ENCODE data around the gene TAS1R2. TPM values are rescaled to one million over a fixed set of nuclear protein-coding genes. Genes with fewer than 3 reads are reported as not detected.

TAS1R2 gene
- total RNA-seq, 2 donors from 2014 or later, result not detected

GRCh38 chr1:18805150-18805879, 54.1 kb downstream of the TAS1R2 start:
- Histone ChIP-seq H3K27ac (no peak overlapping the region), H3K4me1 (ENCODE audit: control insufficient read depth in 1 of 2, low read depth in 2 of 2) (no peaks in the 10 kb centered on the region), H3K36me3 (no peaks in the 10 kb centered on the region), H3K9me3 (no peaks in the 10 kb centered on the region), H3K27me3 (replicated peaks; ENCODE audit: insufficient read depth) (no peaks in the 10 kb centered on the region), H3K4me3 (no peak overlapping the region)
- no peak for DNase-seq (ENCODE audit: low spot score)
- ATAC-seq (ENCODE audit: insufficient number of reproducible peaks, low FRiP score, low read depth), result no peak
- TF ChIP-seq, protein P1, sequence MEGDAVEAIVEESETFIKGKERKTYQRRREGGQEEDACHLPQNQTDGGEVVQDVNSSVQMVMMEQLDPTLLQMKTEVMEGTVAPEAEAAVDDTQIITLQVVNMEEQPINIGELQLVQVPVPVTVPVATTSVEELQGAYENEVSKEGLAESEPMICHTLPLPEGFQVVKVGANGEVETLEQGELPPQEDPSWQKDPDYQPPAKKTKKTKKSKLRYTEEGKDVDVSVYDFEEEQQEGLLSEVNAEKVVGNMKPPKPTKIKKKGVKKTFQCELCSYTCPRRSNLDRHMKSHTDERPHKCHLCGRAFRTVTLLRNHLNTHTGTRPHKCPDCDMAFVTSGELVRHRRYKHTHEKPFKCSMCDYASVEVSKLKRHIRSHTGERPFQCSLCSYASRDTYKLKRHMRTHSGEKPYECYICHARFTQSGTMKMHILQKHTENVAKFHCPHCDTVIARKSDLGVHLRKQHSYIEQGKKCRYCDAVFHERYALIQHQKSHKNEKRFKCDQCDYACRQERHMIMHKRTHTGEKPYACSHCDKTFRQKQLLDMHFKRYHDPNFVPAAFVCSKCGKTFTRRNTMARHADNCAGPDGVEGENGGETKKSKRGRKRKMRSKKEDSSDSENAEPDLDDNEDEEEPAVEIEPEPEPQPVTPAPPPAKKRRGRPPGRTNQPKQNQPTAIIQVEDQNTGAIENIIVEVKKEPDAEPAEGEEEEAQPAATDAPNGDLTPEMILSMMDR (IDR thresholded peaks at IDR 0.05), result no peak

GRCh38 chr1:18803851-18804250, 55.6 kb downstream of the TAS1R2 start:
- Histone ChIP-seq H3K4me1 (ENCODE audit: control insufficient read depth in 1 of 2, low read depth in 2 of 2) (no peaks in the 10 kb centered on the region), H3K4me3 (no peak overlapping the region), H3K36me3 (no peaks in the 10 kb centered on the region), H3K27ac (no peak overlapping the region), H3K9me3 (no peaks in the 10 kb centered on the region), H3K27me3 (replicated peaks; ENCODE audit: insufficient read depth) (no peaks in the 10 kb centered on the region)
- no peak for DNase-seq (ENCODE audit: low spot score)
- TF ChIP-seq, protein P1 (IDR thresholded peaks at IDR 0.05), result no peak
- no peak for ATAC-seq (ENCODE audit: insufficient number of reproducible peaks, low FRiP score, low read depth)

DNA sequence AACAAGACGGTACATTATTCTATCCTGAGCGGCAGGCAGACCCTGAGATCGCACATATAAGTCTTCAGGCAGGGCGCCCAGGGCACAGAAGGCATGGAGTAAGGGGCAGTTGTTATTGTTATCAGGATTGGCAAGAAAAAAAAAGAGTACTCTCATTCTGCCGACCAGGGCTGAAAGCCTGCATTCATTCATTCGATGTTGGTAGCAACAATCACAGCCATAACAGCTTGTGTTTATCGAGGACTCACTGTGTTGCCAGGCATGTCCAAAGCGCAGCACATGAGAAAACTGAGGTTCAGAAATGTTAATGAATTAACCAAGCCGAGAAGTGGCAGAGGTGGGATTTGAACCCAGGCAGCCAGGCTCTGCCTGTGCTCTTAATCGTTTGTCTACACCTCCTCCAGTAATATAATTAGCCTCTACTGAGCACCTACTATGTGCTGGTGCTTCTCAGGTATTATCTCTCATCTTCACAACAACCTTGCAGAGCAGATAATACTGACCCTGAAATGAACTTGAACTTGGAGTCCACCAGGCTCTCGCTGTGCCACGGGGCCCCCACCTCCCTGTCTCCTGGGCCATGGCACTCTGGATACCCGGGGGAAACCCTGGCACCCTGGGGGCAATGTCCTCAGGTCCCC, 56.2 kb downstream of the TAS1R2 start:
- no peaks in the 10 kb centered on the region for H3K9me3 ChIP-seq
- H3K4me3 ChIP-seq, result no peak overlapping the region
- TF ChIP-seq, protein P1 (IDR thresholded peaks at IDR 0.05), result no peak
- H3K4me1 ChIP-seq (ENCODE audit: control insufficient read depth in 1 of 2, low read depth in 2 of 2), result no peaks in the 10 kb centered on the region
- H3K27ac ChIP-seq, result no peak overlapping the region
- no peaks in the 10 kb centered on the region for H3K27me3 ChIP-seq (replicated peaks; ENCODE audit: insufficient read depth)
- H3K36me3 ChIP-seq, result no peaks in the 10 kb centered on the region
- DNase-seq (ENCODE audit: low spot score) (no peak), ATAC-seq (ENCODE audit: insufficient number of reproducible peaks, low FRiP score, low read depth) (no peak)

- no peaks in the 10 kb centered on the region for H3K9me3 ChIP-seq
- TF ChIP-seq, protein P1 (IDR thresholded peaks at IDR 0.05), result no peak
- no peaks in the 10 kb centered on the region for H3K36me3 ChIP-seq
- no peak overlapping the region for H3K4me3 ChIP-seq
- no peaks in the 10 kb centered on the region for H3K27me3 ChIP-seq (replicated peaks; ENCODE audit: insufficient read depth)
- no peak for DNase-seq (ENCODE audit: low spot score)
- ATAC-seq (ENCODE audit: insufficient number of reproducible peaks, low FRiP score, low read depth), result no peak
- H3K4me1 ChIP-seq (ENCODE audit: control insufficient read depth in 1 of 2, low read depth in 2 of 2), result no peaks in the 10 kb centered on the region
- no peak overlapping the region for H3K27ac ChIP-seq
Observed at GRCh38 chr1:18802231-18802630, 57.2 kb downstream of the TAS1R2 start.

- TF ChIP-seq, protein P1 (IDR thresholded peaks at IDR 0.05), result no peak
- H3K9me3 ChIP-seq, result no peaks in the 10 kb centered on the region
- H3K4me1 ChIP-seq (ENCODE audit: control insufficient read depth in 1 of 2, low read depth in 2 of 2), result no peaks in the 10 kb centered on the region
- H3K36me3 ChIP-seq, result no peaks in the 10 kb centered on the region
- no peak for ATAC-seq (ENCODE audit: insufficient number of reproducible peaks, low FRiP score, low read depth)
- no peak for DNase-seq (ENCODE audit: low spot score)
- no peak overlapping the region for H3K27ac ChIP-seq
- H3K4me3 ChIP-seq, result no peak overlapping the region
- H3K27me3 ChIP-seq (replicated peaks; ENCODE audit: insufficient read depth), result no peaks in the 10 kb centered on the region
Observed at GRCh38 chr1:18800258-18800657, 59.2 kb downstream of the TAS1R2 start.

All from thoracic aorta (tissue), 2 donors.